Tibial nerve (tissue), 3 donors: ENCODE measurements around the gene OR5AS1.
"Not testable (repeated sequence)": the region's sequence is repeated elsewhere in the genome, so short reads cannot be mapped to it uniquely, and the experiment has no call there.

Experiments
- CTCF ChIP-seq, 5 experiments: fragments of 200-600 bp in 3 of 5; fragments of 450-650 bp in 2 of 5; sonication (generic) in 3 of 5; IDR thresholded peaks; one replicate each; pipeline ENCODE4 v1.5.1; 2016 to 2019; ENCODE audit warnings: antibody characterized with exemption in 5 of 5, mild to moderate bottlenecking in 3 of 5, moderate library complexity in 2 of 5
- POLR2A ChIP-seq, 2 donors: fragments of 450-650 bp; IDR thresholded peaks; one replicate each; pipeline ENCODE4 v1.6.1; 2017; ENCODE audit warnings: antibody characterized with exemption in 2 of 2, mild to moderate bottlenecking in 2 of 2, moderate library complexity in 2 of 2

- not testable (repeated sequence) for TF ChIP-seq CTCF, POLR2A (IDR thresholded peaks at IDR 0.05)
Measured at GRCh38 chr11:56056366-56056765, 28.9 kb downstream of the OR5AS1 start.
